Activated T-cell treated with anti-CD3 and anti-CD28 coated beads, Interleukin-2, amount 50 U/mL, for 72 hours (primary cell): Measurements from ENCODE around the gene BLVRB. TPM values are rescaled to one million over a fixed set of nuclear protein-coding genes. Genes with fewer than 3 reads are reported as not detected.
A peak's percentile ranks its signal among the peaks of the same experiment; 100 is the strongest.
"Not testable (repeated sequence)": the region's sequence is repeated elsewhere in the genome, so short reads cannot be mapped to it uniquely, and the experiment has no call there.

Source experiments
- ATAC-seq, 2 donors: fragments of 150-1000 bp; cut with Tn5 transposase; replicated peaks in 1 of 2; 2 replicates each; pipeline ENCODE4 v1.10.0; 2021; ENCODE audit warnings: moderate library complexity in 2 of 2, mild to moderate bottlenecking in 1 of 2
- DNase-seq, 2 donors: peaks; one replicate each; pipeline ENCODE4 v3.0.0; 2021 to 2022; ENCODE audit warnings: mixed read lengths in 1 of 2
- H3K27ac Mint-ChIP-seq: one replicate; pipeline ENCODE4 v1.8.0; 2022; ENCODE audit warnings: mild to moderate bottlenecking, moderate library complexity, mixed read lengths
- H3K27me3 Mint-ChIP-seq: one replicate; pipeline ENCODE4 v1.8.0; 2022; ENCODE audit warnings: low read depth, mixed read lengths
- H3K36me3 Mint-ChIP-seq, 2 donors: one replicate each; pipeline ENCODE4 v1.8.0; 2022; ENCODE audit warnings: mixed read lengths in 2 of 2, mild to moderate bottlenecking in 1 of 2; ENCODE audit not compliant: insufficient read depth in 2 of 2
- H3K4me1 Mint-ChIP-seq: one replicate; pipeline ENCODE4 v1.8.0; 2022; ENCODE audit warnings: low read depth, mixed read lengths
- H3K4me3 Mint-ChIP-seq, 2 donors: one replicate each; pipeline ENCODE4 v1.8.0; 2022; ENCODE audit warnings: mild to moderate bottlenecking in 2 of 2, mixed read lengths in 2 of 2, moderate library complexity in 2 of 2
- H3K9me3 Mint-ChIP-seq, 2 donors: one replicate each; pipeline ENCODE4 v1.8.0; 2022; ENCODE audit warnings: mixed read lengths in 2 of 2
- total RNA-seq, 2 donors: library from RNA; stranded (reverse); gene quantifications; one replicate each; pipeline ENCODE4 v1.2.3, GENCODE V29; 2022

Gene BLVRB
- total RNA-seq, 2 donors from 2014 or later: 40.7 to 51.0 TPM

DNA sequence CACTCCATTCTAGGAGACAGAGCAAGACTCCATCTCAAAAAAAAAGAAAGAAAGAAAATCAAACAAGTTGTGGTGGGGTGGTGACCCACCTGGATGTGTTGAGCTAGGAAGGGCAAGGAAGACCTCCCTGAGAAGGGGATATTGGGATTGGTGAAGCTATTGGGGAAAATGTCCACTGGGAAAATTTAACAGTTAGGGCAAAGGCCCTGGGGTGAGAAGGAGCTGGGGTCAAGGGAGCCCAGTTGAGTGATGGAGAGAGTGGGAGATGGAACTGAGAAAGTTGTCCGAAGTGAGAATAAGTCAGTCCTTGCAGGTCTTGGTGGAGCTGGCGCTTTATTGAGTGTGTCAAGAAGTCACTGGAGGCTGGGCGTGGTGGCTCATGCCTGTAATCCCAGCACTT, 27.3 kb downstream of the BLVRB start:
- Mint-ChIP-seq H3K9me3 (no peaks in the 10 kb centered on the region), H3K4me1 (peaks cover 30% of the 10 kb centered on the region), H3K36me3 (no peaks in the 10 kb centered on the region), H3K4me3 (no peak overlapping the region), H3K27ac (no peak overlapping the region), H3K27me3 (no peaks in the 10 kb centered on the region)
- ATAC-seq (no peak), DNase-seq (no peak)

GRCh38 chr19:40433391-40434216, 31.9 kb downstream of the BLVRB start:
- Mint-ChIP-seq H3K9me3 (no peaks in the 10 kb centered on the region), H3K27me3 (no peaks in the 10 kb centered on the region), H3K4me3 (peak overlapping the region; percentile 70 to 92), H3K36me3 (no peaks in the 10 kb centered on the region), H3K27ac (peak overlapping the region; percentile 36), H3K4me1 (peaks cover 26% of the 10 kb centered on the region)
- ATAC-seq (peak; percentile 94 to 96), DNase-seq (peak; percentile 61 to 67)

- Mint-ChIP-seq H3K4me1 (peaks cover 26% of the 10 kb centered on the region), H3K27ac (peak overlapping the region; percentile 36), H3K4me3 (peak overlapping the region; percentile 70 to 92)
- H3K36me3 Mint-ChIP-seq, H3K9me3 Mint-ChIP-seq, H3K27me3 Mint-ChIP-seq, ATAC-seq, DNase-seq: not testable (repeated sequence)
Observed at GRCh38 chr19:40432760-40433159, 32.8 kb downstream of the BLVRB start.

DNA sequence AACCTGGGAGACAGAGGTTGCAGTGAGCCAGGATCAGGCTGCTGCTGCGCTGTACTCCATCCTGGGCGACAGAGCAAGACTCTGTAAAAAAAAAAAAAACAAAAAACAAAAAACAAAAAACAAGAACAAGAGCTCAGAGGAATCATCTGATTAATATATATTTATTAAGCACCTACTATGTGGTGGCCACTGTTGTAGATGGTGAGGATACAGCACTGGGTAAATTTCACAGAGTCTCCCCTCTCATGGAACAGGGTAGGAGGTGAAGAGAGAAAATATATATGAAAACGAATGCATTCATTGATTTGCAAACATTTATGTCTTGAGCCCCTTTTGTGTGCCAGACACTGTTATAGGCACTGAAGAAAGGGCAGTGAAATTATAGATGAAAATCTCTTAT, 33.8 kb downstream of the BLVRB start:
- no peaks in the 10 kb centered on the region for H3K9me3 Mint-ChIP-seq
- H3K36me3 Mint-ChIP-seq: no peaks in the 10 kb centered on the region
- DNase-seq: no peak
- H3K4me1 Mint-ChIP-seq: peaks cover 26% of the 10 kb centered on the region
- H3K27me3 Mint-ChIP-seq: no peaks in the 10 kb centered on the region
- no peak overlapping the region for H3K27ac Mint-ChIP-seq
- peak overlapping the region in 1 of 2 donors; percentile 20 for H3K4me3 Mint-ChIP-seq
- ATAC-seq: no peak

DNA sequence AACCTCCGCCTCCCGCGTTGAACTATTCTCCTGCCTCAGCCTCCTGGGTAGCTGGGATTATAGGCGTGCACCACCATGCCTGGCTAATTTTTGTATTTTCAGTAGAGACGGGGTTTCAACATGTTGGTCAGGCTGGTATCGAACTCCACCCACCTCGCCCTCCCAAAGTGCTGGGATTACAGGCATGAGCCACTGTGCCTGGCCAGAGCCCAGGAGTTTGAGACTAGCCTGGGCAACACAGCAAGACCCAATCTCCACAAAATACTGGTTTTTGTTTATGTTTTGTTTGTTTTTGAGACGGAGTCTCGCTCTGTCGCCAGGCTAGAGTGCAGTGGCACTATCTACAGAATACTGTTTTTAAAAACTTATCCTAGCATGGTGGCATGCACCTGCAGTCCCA, 35.3 kb downstream of the BLVRB start:
- H3K9me3 Mint-ChIP-seq, H3K27me3 Mint-ChIP-seq, DNase-seq, H3K36me3 Mint-ChIP-seq, ATAC-seq, H3K27ac Mint-ChIP-seq, H3K4me3 Mint-ChIP-seq: not testable (repeated sequence)
- H3K4me1 Mint-ChIP-seq: peaks cover 24% of the 10 kb centered on the region

- not testable (repeated sequence) for H3K27ac Mint-ChIP-seq, H3K9me3 Mint-ChIP-seq, H3K27me3 Mint-ChIP-seq, DNase-seq, H3K36me3 Mint-ChIP-seq, H3K4me3 Mint-ChIP-seq, ATAC-seq
- peaks cover 22% of the 10 kb centered on the region for H3K4me1 Mint-ChIP-seq
Observed at GRCh38 chr19:40428197-40428596, 37.3 kb downstream of the BLVRB start.

DNA sequence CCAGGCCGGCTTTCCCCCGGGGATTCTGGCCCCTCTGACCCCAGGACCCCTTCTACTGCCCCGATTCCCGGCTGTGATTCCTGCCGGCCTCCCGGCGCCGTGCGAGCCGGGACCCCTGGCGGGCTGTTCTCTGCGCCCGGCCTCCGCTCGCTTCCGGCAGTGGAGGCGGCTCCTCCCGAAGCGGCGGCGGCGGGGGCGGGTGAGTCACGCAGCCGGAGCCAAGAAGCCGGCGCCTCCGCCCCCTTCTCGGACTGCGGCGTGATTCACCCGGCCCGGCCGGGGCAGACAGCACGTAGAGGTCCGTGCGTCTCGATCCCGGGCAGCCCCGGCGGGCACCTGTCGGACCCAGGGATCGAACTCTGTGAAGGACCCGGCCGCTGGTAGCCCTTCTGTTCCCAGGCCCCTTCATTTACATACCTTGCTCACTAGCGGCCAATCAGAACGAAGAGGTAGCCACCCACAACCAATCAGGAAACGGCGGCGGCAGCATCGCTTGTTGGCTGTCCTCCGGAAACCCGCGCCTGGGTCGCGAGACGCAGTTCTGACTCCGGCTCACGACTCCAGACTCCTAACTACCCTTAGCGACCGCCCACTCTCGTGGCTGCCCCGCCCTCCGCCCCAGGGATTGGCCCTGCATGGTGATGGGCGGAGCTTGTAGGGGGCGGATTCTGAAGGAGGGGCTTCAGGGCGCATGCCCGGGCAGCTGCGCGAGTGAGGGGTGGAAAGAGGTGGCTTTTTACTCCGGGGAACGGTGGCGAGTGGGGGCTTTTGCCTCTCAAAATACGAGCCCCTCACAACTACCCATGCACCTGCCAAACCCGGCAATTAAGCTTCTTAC, 39.9 kb downstream of the BLVRB start, which contains the start of gene SERTAD1:
SERTAD1 (minus strand) TSS at position 543 of the 838 bp plus-strand sequence. CDS start 2,446 bp downstream, outside the sequence.
- Mint-ChIP-seq H3K9me3 (no peaks in the 10 kb centered on the region), H3K4me3 (peak within 1 kb of the TSS; percentile 86 to 97), H3K4me1 (peaks cover 32% of the 10 kb centered on the region), H3K27ac (peak within 1 kb of the TSS; percentile 99), H3K27me3 (no peaks in the 10 kb centered on the region), H3K36me3 (peaks cover 6 to 9% of the 10 kb centered on the region in 2 donors)
- peak; percentile 100 for DNase-seq
- ATAC-seq: peak; percentile 83 to 85

GRCh38 chr19:40424637-40425449, 40.7 kb downstream of the BLVRB start:
- no peak for ATAC-seq
- peak in 1 of 2 donors; percentile 23 for DNase-seq
- Mint-ChIP-seq H3K27ac (peak overlapping the region; percentile 99), H3K4me3 (peak overlapping the region; percentile 86 to 97), H3K36me3 (peaks cover 6 to 9% of the 10 kb centered on the region in 2 donors), H3K27me3 (no peaks in the 10 kb centered on the region), H3K9me3 (no peaks in the 10 kb centered on the region), H3K4me1 (peaks cover 35% of the 10 kb centered on the region)

DNA sequence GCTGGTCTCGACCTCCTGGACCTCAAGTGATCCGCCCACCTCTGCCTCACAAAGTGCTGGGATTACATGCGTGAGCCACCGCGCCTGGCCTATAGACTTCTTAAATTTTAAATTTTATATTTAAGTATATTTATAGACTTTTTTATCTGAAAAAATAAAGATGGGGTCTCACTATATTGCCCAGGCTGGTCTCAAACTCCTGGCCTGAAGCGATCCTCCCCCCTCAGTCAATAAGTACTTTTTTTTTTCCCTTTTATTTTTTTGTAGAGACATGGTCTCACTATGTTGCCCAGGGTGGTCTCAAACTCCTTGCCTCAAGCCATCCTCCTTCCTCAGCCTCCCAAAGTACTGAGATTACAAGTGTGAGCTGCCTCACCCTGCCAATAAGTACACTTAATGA, 41.6 kb downstream of the BLVRB start:
- peaks cover 6 to 9% of the 10 kb centered on the region in 2 donors for H3K36me3 Mint-ChIP-seq
- H3K9me3 Mint-ChIP-seq: no peaks in the 10 kb centered on the region
- no peaks in the 10 kb centered on the region for H3K27me3 Mint-ChIP-seq
- ATAC-seq: no peak
- peak overlapping the region; percentile 31 for H3K27ac Mint-ChIP-seq
- peak overlapping the region; percentile 86 to 97 for H3K4me3 Mint-ChIP-seq
- peaks cover 40% of the 10 kb centered on the region for H3K4me1 Mint-ChIP-seq
- no peak for DNase-seq

- Mint-ChIP-seq H3K4me1 (peaks cover 48% of the 10 kb centered on the region), H3K36me3 (peaks cover 6 to 9% of the 10 kb centered on the region in 2 donors), H3K27ac (peak overlapping the region; percentile 94), H3K9me3 (no peaks in the 10 kb centered on the region), H3K27me3 (peaks cover 5% of the 10 kb centered on the region), H3K4me3 (peak overlapping the region; percentile 70 to 89)
- ATAC-seq: no peak
- DNase-seq: no peak
Observed at GRCh38 chr19:40422748-40423566, 42.6 kb downstream of the BLVRB start.

- ATAC-seq: no peak
- Mint-ChIP-seq H3K27ac (peak overlapping the region; percentile 94), H3K36me3 (peaks cover 6 to 9% of the 10 kb centered on the region in 2 donors), H3K4me3 (peak overlapping the region; percentile 87 to 89), H3K4me1 (peaks cover 52% of the 10 kb centered on the region), H3K9me3 (no peaks in the 10 kb centered on the region), H3K27me3 (peaks cover 5% of the 10 kb centered on the region)
- DNase-seq: no peak
Observed at GRCh38 chr19:40421993-40422747, 43.4 kb downstream of the BLVRB start.
